Tibial artery (tissue), 4 donors: ENCODE data around the gene RNF220.
"Not testable (repeated sequence)": the region's sequence is repeated elsewhere in the genome, so short reads cannot be mapped to it uniquely, and the experiment has no call there.

Experiments used
- DNase-seq, 2 donors: peaks; one replicate each; pipeline ENCODE4 v3.0.0-alpha.2; 2019
- H3K27ac ChIP-seq, 2 donors: fragments of 200-600 bp; sonication (generic) in 1 of 2; 1 replicate in 1 of 2; 2 replicates in 1 of 2; pipeline ENCODE4 v1.5.1; 2018 to 2019; ENCODE audit warnings: mild to moderate bottlenecking in 1 of 2
- H3K27me3 ChIP-seq, 2 donors: fragments of 200-600 bp; sonication (generic) in 1 of 2; one replicate each; pipeline versions ENCODE4 v1.5.1 to v1.6.0; 2016 to 2019
- H3K36me3 ChIP-seq, 3 donors: fragments of 200-600 bp; sonication (generic) in 2 of 3; one replicate each; pipeline ENCODE4 v1.5.1; 2016 to 2019; ENCODE audit warnings: mild to moderate bottlenecking in 2 of 3
- H3K4me1 ChIP-seq, 4 donors: fragments of 200-600 bp; sonication (generic) in 2 of 4; 1 replicate in 3 of 4; 2 replicates in 1 of 4; pipeline ENCODE4 v1.5.1; 2016 to 2019
- H3K4me3 ChIP-seq, 2 donors: fragments of 200-600 bp; sonication (generic) in 1 of 2; 1 replicate in 1 of 2; 2 replicates in 1 of 2; pipeline ENCODE4 v1.5.1; 2018 to 2019; ENCODE audit warnings: mild to moderate bottlenecking in 2 of 2
- H3K9me3 ChIP-seq, 3 donors: fragments of 200-600 bp; sonication (generic) in 1 of 3; one replicate each; pipeline ENCODE4 v1.5.1; 2016 to 2019
- CTCF ChIP-seq, 2 experiments: fragments of 200-600 bp in 1 of 2; fragments of 450-650 bp in 1 of 2; IDR thresholded peaks; one replicate each; pipeline ENCODE4 v1.5.1; 2017 to 2019; ENCODE audit warnings: antibody characterized with exemption in 2 of 2, mild to moderate bottlenecking in 1 of 2, moderate library complexity in 1 of 2
- intact Hi-C: fragments of 100-400 bp; cut with DNase I; formaldehyde crosslinking; loops from one replicate; pipeline ENCODE4 v1.15.0; 2023; ENCODE audit warnings: low total_unique reads

RNF220 gene

GRCh38 chr1:44500181-44501046 lies 95.4 kb downstream of the RNF220 start:
- no peak for DNase-seq
- Histone ChIP-seq H3K9me3 (no peaks in the 10 kb centered on the region), H3K27ac (no peak overlapping the region), H3K36me3 (no peaks in the 10 kb centered on the region), H3K27me3 (peaks cover 0 to 26% of the 10 kb centered on the region in 2 donors), H3K4me3 (no peak overlapping the region), H3K4me1 (peaks cover 0 to 13% (median 5%) of the 10 kb centered on the region in 4 donors)
- intact Hi-C loops: loop anchor here (10.0 kb wide), 1 partner anchor 76 kb away; no protein-coding TSS in a partner anchor
- TF ChIP-seq CTCF (IDR thresholded peaks at IDR 0.05): peak in 1 of 2 experiments; percentile 37

- Histone ChIP-seq H3K27me3 (peaks cover 0 to 33% of the 10 kb centered on the region in 2 donors), H3K4me1 (peaks cover 0 to 13% (median 5%) of the 10 kb centered on the region in 4 donors), H3K27ac (no peak overlapping the region), H3K9me3 (no peaks in the 10 kb centered on the region), H3K36me3 (no peaks in the 10 kb centered on the region), H3K4me3 (no peak overlapping the region)
- no peak for DNase-seq
- intact Hi-C loops: loop anchor here (10.0 kb wide), 1 partner anchor 76 kb away; no protein-coding TSS in a partner anchor
- no peak for TF ChIP-seq CTCF (IDR thresholded peaks at IDR 0.05)
These were observed 96.2 kb downstream of the RNF220 start for GRCh38 chr1:44501047-44501890.

- H3K27ac ChIP-seq, DNase-seq, H3K36me3 ChIP-seq, H3K4me3 ChIP-seq, H3K9me3 ChIP-seq: not testable (repeated sequence)
- H3K4me1 ChIP-seq: peaks cover 0 to 13% (median 5%) of the 10 kb centered on the region in 4 donors
- peaks cover 0 to 49% of the 10 kb centered on the region in 2 donors for H3K27me3 ChIP-seq
- intact Hi-C loops: loop anchor here (10.0 kb wide), 1 partner anchor 78 kb away; no protein-coding TSS in a partner anchor
These were observed 97.8 kb downstream of the RNF220 start for GRCh38 chr1:44502823-44503222.

GRCh38 chr1:44503625-44504024 lies 98.6 kb downstream of the RNF220 start:
- DNase-seq: no peak
- Histone ChIP-seq H3K4me1 (peaks cover 0 to 13% (median 5%) of the 10 kb centered on the region in 4 donors), H3K27me3 (peaks cover 0 to 55% of the 10 kb centered on the region in 2 donors), H3K4me3 (no peak overlapping the region), H3K27ac (no peak overlapping the region), H3K9me3 (no peaks in the 10 kb centered on the region), H3K36me3 (no peaks in the 10 kb centered on the region)
- intact Hi-C loops: loop anchor here (10.0 kb wide), 1 partner anchor 79 kb away; no protein-coding TSS in a partner anchor
- no peak for TF ChIP-seq CTCF (IDR thresholded peaks at IDR 0.05)

GRCh38 chr1:44505210-44505993 lies 100.3 kb downstream of the RNF220 start:
- no peak for DNase-seq
- intact Hi-C loops: loop anchor here (10.0 kb wide), 1 partner anchor 81 kb away; no protein-coding TSS in a partner anchor
- Histone ChIP-seq H3K4me3 (no peak overlapping the region), H3K27ac (no peak overlapping the region), H3K27me3 (peaks cover 0 to 55% of the 10 kb centered on the region in 2 donors), H3K4me1 (peaks cover 0 to 13% (median 4%) of the 10 kb centered on the region in 4 donors), H3K36me3 (no peaks in the 10 kb centered on the region), H3K9me3 (no peaks in the 10 kb centered on the region)
- no peak for TF ChIP-seq CTCF (IDR thresholded peaks at IDR 0.05)
